HepG2 (cell line): ENCODE measurements around the gene PPP2R5C. TPM values are rescaled to one million over a fixed set of nuclear protein-coding genes. Genes with fewer than 3 reads are reported as not detected.

Experiments used
- CHD2 ChIP-seq: IDR thresholded peaks from 2 replicates; pipeline ENCODE4 v1.6.1; 2011; ENCODE audit warnings: low read depth, low read length, improper control_type of control experiment
- DNMT3B ChIP-seq: conservative IDR thresholded peaks from 2 replicates; pipeline ENCODE4 v1.6.1; 2016; ENCODE audit warnings: missing biosample characterization, control low read depth
- ETV5 ChIP-seq: IDR thresholded peaks from 2 replicates; pipeline ENCODE4 v1.6.1; 2018; ENCODE audit warnings: missing biosample characterization, missing genetic modification reagents, inconsistent platforms, borderline replicate concordance
- HMG20B ChIP-seq: conservative IDR thresholded peaks from 2 replicates; pipeline ENCODE4 v1.6.1; 2016; ENCODE audit warnings: missing genetic modification reagents, missing compliant biosample characterization
- MLLT10 ChIP-seq: sonication (generic); formaldehyde crosslinking; IDR thresholded peaks from 2 replicates; pipeline ENCODE4 v1.4.0; 2020; ENCODE audit warnings: missing genetic modification reagents
- NFYC ChIP-seq: IDR thresholded peaks from 2 replicates; pipeline ENCODE4 v1.6.1; 2016; ENCODE audit warnings: missing genetic modification reagents, missing compliant biosample characterization
- SNAI1 ChIP-seq: sonication (generic); formaldehyde crosslinking; IDR thresholded peaks from 2 replicates; pipeline ENCODE4 v1.5.0; 2020; ENCODE audit warnings: mild to moderate bottlenecking, missing genetic modification reagents, borderline replicate concordance
- ZC3H13 ChIP-seq: sonication (generic); formaldehyde crosslinking; IDR thresholded peaks from 2 replicates; pipeline ENCODE4 v1.8.1; 2023; ENCODE audit warnings: mild to moderate bottlenecking, missing genetic modification reagents, moderate library complexity
- ZNF282 ChIP-seq: fragments of 450-650 bp; IDR thresholded peaks from 2 replicates; pipeline ENCODE4 v1.6.1; 2018; ENCODE audit not compliant: partially characterized antibody
- ZNF317 ChIP-seq: sonication (generic); formaldehyde crosslinking; IDR thresholded peaks from 2 replicates; pipeline ENCODE4 v1.5.0; 2020; ENCODE audit warnings: mild to moderate bottlenecking, missing genetic modification reagents
- ZNF615 ChIP-seq: sonication (generic); formaldehyde crosslinking; IDR thresholded peaks from 2 replicates; pipeline ENCODE4 v1.5.0; 2020; ENCODE audit warnings: mild to moderate bottlenecking, missing genetic modification reagents, borderline replicate concordance
- ZNF883 ChIP-seq: sonication (generic); formaldehyde crosslinking; IDR thresholded peaks from 2 replicates; pipeline ENCODE4 v1.5.1; 2020; ENCODE audit warnings: mild to moderate bottlenecking, missing genetic modification reagents; ENCODE audit errors: not compliant biosample characterization
- ZNF891 ChIP-seq: sonication (generic); formaldehyde crosslinking; IDR thresholded peaks from 2 replicates; pipeline ENCODE4 v1.5.0; 2020; ENCODE audit warnings: mild to moderate bottlenecking, missing genetic modification reagents
- polyA plus RNA-seq, 8 experiments: library from polyadenylated mRNA; depleted of rRNA in 3 of 8; stranded (reverse) in 7 of 8; unstranded in 1 of 8; fragments of >200 nt; fragmentation: Illumina TruSeq in 4 of 8; extraction: Trizol in 4 of 8; gene quantifications; 2 replicates each; pipeline versions ENCODE4 v1.2.1 to v1.2.3, GENCODE V29; 2011 to 2016; ENCODE audit warnings: low read depth in 4 of 8, missing spikeins in 1 of 8, mixed read lengths in 1 of 8; ENCODE audit not compliant: insufficient read depth in 1 of 8
- total RNA-seq, 5 experiments: library from RNA; depleted of rRNA; stranded (reverse); fragments of >200 nt; fragmentation: Illumina TruSeq; extraction: Trizol; gene quantifications; 2 replicates each; pipeline ENCODE4 v1.2.3, GENCODE V29; 2016; ENCODE audit warnings: low read depth in 1 of 5
- TF ChIP-seq, protein P1 (sequence below): sonication (generic); formaldehyde crosslinking; IDR thresholded peaks from 2 replicates; pipeline ENCODE4 v1.8.0; 2022; ENCODE audit warnings: mild to moderate bottlenecking, missing genetic modification reagents, borderline replicate concordance
- TF ChIP-seq, protein P2 (sequence below): IDR thresholded peaks from 2 replicates; pipeline ENCODE4 v1.6.1; 2016; ENCODE audit warnings: low read depth
- TF ChIP-seq, protein P3 (sequence below): sonication (generic); formaldehyde crosslinking; IDR thresholded peaks from 2 replicates; pipeline ENCODE4 v1.5.0; 2020; ENCODE audit warnings: missing genetic modification reagents, mild to moderate bottlenecking, borderline replicate concordance
- TF ChIP-seq, protein P4 (sequence below): sonication (generic); formaldehyde crosslinking; IDR thresholded peaks from 2 replicates; pipeline ENCODE4 v1.4.0; 2020; ENCODE audit warnings: mild to moderate bottlenecking, missing genetic modification reagents, borderline replicate concordance
- TF ChIP-seq, protein P5 (sequence below): sonication (generic); formaldehyde crosslinking; IDR thresholded peaks from 2 replicates; pipeline ENCODE4 v1.9.0; 2021; ENCODE audit warnings: missing genetic modification reagents, borderline replicate concordance
- TF ChIP-seq, protein P6 (sequence below): IDR thresholded peaks from 2 replicates; pipeline ENCODE4 v1.6.1; 2016; ENCODE audit warnings: mild to moderate bottlenecking, missing biosample characterization, missing genetic modification reagents

PPP2R5C gene
- total and polyA plus RNA-seq, 2 of the 13 experiments (the other 11 are each of a cell fraction or from before 2014, with no cell fraction given), result 74.3 to 78.5 TPM

DNA sequence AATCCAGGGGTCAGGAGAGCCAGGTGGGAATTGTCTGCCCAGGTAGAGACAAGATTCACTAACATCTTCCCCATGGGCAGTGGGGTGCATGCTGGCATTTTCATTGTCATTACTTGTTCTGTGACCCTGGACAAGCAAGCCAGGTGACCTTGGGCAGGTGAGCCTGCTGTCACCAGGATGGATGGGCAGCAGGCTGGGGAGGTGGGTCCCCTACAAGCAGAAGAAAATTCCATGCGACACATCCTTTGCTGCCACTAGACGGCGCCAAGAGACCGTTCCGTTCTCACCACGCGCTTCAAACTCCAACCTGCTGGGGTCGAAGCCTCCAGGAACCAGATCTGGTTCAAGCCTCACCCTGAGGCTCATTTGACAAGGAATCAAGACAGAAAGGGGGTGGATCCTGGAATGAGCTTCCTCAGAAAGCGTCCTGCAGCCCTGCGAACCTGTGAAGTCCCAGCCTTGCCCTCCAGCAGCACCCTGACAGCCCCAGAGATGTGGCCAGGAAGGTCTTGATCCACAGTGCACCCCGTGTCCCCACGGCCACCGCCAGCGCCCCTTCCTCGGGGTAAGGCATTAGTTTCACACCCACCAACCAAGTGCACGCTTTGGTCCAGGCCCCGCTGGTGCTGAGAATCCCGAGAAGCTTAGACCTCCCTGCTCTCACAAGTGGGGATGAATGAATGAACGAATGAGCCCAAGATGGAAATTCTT, 199.7 kb downstream of the PPP2R5C start (continued):
- TF ChIP-seq ZC3H13 (no peak), ZNF317 (CRISPR knock-in tag) (0 out of 2 replicates have a peak, but pooled peaks have one; percentile 45), CHD2 (no peak), SNAI1 (CRISPR knock-in tag) (no peak), HMG20B (CRISPR knock-in tag) (no peak), ETV5 (peak; percentile 44; the same call in 1 of the 2 replicates), ZNF883 (no peak), DNMT3B (CRISPR knock-in tag) (no peak), NFYC (CRISPR knock-in tag) (no peak), ZNF615 (CRISPR knock-in tag) (no peak), ZNF282 (no peak), ZNF891 (CRISPR knock-in tag) (no peak), MLLT10 (CRISPR knock-in tag) (no peak)
- TF ChIP-seq, protein P1, sequence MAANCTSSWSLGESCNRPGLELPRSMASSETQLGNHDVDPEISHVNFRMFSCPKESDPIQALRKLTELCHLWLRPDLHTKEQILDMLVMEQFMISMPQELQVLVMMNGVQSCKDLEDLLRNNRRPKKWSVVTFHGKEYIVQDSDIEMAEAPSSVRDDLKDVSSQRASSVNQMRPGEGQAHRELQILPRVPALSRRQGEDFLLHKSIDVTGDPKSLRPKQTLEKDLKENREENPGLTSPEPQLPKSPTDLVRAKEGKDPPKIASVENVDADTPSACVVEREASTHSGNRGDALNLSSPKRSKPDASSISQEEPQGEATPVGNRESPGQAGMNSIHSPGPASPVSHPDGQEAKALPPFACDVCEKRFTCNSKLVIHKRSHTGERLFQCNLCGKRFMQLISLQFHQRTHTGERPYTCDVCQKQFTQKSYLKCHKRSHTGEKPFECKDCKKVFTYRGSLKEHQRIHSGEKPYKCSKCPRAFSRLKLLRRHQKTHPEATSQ (CRISPR knock-in tag), result no peak
- TF ChIP-seq, protein P2, sequence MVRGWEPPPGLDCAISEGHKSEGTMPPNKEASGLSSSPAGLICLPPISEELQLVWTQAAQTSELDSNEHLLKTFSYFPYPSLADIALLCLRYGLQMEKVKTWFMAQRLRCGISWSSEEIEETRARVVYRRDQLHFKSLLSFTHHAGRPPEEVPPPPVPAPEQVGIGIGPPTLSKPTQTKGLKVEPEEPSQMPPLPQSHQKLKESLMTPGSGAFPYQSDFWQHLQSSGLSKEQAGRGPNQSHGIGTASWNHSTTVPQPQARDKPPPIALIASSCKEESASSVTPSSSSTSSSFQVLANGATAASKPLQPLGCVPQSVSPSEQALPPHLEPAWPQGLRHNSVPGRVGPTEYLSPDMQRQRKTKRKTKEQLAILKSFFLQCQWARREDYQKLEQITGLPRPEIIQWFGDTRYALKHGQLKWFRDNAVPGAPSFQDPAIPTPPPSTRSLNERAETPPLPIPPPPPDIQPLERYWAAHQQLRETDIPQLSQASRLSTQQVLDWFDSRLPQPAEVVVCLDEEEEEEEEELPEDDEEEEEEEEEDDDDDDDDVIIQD, result no peak
- TF ChIP-seq, protein P3, sequence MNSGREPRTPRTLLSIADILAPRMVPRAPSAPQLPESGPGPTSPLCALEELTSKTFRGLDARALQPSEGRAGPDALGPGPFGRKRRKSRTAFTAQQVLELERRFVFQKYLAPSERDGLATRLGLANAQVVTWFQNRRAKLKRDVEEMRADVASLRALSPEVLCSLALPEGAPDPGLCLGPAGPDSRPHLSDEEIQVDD, result no peak
- TF ChIP-seq, protein P4, sequence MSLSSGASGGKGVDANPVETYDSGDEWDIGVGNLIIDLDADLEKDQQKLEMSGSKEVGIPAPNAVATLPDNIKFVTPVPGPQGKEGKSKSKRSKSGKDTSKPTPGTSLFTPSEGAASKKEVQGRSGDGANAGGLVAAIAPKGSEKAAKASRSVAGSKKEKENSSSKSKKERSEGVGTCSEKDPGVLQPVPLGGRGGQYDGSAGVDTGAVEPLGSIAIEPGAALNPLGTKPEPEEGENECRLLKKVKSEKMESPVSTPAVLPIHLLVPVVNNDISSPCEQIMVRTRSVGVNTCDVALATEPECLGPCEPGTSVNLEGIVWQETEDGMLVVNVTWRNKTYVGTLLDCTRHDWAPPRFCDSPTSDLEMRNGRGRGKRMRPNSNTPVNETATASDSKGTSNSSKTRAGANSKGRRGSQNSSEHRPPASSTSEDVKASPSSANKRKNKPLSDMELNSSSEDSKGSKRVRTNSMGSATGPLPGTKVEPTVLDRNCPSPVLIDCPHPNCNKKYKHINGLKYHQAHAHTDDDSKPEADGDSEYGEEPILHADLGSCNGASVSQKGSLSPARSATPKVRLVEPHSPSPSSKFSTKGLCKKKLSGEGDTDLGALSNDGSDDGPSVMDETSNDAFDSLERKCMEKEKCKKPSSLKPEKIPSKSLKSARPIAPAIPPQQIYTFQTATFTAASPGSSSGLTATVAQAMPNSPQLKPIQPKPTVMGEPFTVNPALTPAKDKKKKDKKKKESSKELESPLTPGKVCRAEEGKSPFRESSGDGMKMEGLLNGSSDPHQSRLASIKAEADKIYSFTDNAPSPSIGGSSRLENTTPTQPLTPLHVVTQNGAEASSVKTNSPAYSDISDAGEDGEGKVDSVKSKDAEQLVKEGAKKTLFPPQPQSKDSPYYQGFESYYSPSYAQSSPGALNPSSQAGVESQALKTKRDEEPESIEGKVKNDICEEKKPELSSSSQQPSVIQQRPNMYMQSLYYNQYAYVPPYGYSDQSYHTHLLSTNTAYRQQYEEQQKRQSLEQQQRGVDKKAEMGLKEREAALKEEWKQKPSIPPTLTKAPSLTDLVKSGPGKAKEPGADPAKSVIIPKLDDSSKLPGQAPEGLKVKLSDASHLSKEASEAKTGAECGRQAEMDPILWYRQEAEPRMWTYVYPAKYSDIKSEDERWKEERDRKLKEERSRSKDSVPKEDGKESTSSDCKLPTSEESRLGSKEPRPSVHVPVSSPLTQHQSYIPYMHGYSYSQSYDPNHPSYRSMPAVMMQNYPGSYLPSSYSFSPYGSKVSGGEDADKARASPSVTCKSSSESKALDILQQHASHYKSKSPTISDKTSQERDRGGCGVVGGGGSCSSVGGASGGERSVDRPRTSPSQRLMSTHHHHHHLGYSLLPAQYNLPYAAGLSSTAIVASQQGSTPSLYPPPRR (CRISPR knock-in tag), result no peak
- TF ChIP-seq, protein P5, sequence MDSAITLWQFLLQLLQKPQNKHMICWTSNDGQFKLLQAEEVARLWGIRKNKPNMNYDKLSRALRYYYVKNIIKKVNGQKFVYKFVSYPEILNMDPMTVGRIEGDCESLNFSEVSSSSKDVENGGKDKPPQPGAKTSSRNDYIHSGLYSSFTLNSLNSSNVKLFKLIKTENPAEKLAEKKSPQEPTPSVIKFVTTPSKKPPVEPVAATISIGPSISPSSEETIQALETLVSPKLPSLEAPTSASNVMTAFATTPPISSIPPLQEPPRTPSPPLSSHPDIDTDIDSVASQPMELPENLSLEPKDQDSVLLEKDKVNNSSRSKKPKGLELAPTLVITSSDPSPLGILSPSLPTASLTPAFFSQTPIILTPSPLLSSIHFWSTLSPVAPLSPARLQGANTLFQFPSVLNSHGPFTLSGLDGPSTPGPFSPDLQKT (CRISPR knock-in tag), result no peak
- TF ChIP-seq, protein P6, sequence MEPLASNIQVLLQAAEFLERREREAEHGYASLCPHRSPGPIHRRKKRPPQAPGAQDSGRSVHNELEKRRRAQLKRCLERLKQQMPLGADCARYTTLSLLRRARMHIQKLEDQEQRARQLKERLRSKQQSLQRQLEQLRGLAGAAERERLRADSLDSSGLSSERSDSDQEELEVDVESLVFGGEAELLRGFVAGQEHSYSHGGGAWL, result 0 out of 2 replicates have a peak, but pooled peaks have one; percentile 55
